Measurements from ENCODE around the gene EFNA5.

EFNA5 gene

GRCh38 chr5:107548477-107548876 is 122.3 kb downstream of the EFNA5 start:
- H3K9me3 ChIP-seq (ENCODE audit: control insufficient read depth, insufficient read depth, low read depth, low read length): no peaks in the 10 kb centered on the region
- H3K4me3 ChIP-seq (ENCODE audit: low read depth, low read length): no peak overlapping the region
- no peak overlapping the region for H3K27ac ChIP-seq (ENCODE audit: extremely low read depth, low read depth, low read length)
- H3K36me3 ChIP-seq (ENCODE audit: control insufficient read depth in 2 of 2, insufficient read depth in 1 of 2, low read length in 2 of 2): no peaks in the 10 kb centered on the region
- CTCF ChIA-PET: no interaction called here
- no peak for TF ChIP-seq OSR2 (tag by site-specific recombination; IDR thresholded peaks at IDR 0.05)
- no peak for TF ChIP-seq ZNF433 (tag by site-specific recombination; IDR thresholded peaks at IDR 0.05; ENCODE audit: low read depth)
- no peak for TF ChIP-seq SP2 (tag by site-specific recombination; IDR thresholded peaks at IDR 0.05)
- TF ChIP-seq ZSCAN30 (tag by site-specific recombination; IDR thresholded peaks at IDR 0.05): no peak
- TF ChIP-seq YY2 (tag by site-specific recombination; IDR thresholded peaks at IDR 0.05): no peak
- no peak for TF ChIP-seq SCRT1 (tag by site-specific recombination; IDR thresholded peaks at IDR 0.05; ENCODE audit: borderline replicate concordance)
- TF ChIP-seq ZNF366 (tag by site-specific recombination; conservative IDR thresholded peaks at IDR 0.05): no peak
- POLR2A ChIA-PET: no interaction called here
- peaks cover 15% of the 10 kb centered on the region for H3K4me1 ChIP-seq (ENCODE audit: control insufficient read depth, insufficient read depth, low read length)

- H3K4me3 ChIP-seq (ENCODE audit: low read depth, low read length): no peak overlapping the region
- TF ChIP-seq ZNF704 (tag by site-specific recombination; IDR thresholded peaks at IDR 0.05): no peak
- TF ChIP-seq ZNF362 (tag by site-specific recombination; IDR thresholded peaks at IDR 0.05): no peak
- TF ChIP-seq ZNF548 (tag by site-specific recombination; IDR thresholded peaks at IDR 0.05): no peak
- no peak for TF ChIP-seq ZSCAN4 (tag by site-specific recombination; IDR thresholded peaks at IDR 0.05)
- ChIA-PET POLR2A (no interaction called here), CTCF (interaction anchor here (0.6 to 1.3 kb wide), 3 partner anchors 8 to 548 kb away, joined by 3 to 4 read pairs (median 4); no protein-coding TSS in a partner anchor)
- no peak overlapping the region for H3K27ac ChIP-seq (ENCODE audit: extremely low read depth, low read depth, low read length)
- peaks cover 20% of the 10 kb centered on the region for H3K4me1 ChIP-seq (ENCODE audit: control insufficient read depth, insufficient read depth, low read length)
- no peaks in the 10 kb centered on the region for H3K36me3 ChIP-seq (ENCODE audit: control insufficient read depth in 2 of 2, insufficient read depth in 1 of 2, low read length in 2 of 2)
- H3K9me3 ChIP-seq (ENCODE audit: control insufficient read depth, insufficient read depth, low read depth, low read length): no peaks in the 10 kb centered on the region
Measured at GRCh38 chr5:107546719-107547118, 124.0 kb downstream of the EFNA5 start.

- TF ChIP-seq YY2 (tag by site-specific recombination; IDR thresholded peaks at IDR 0.05) (no peak), ZNF664 (tag by site-specific recombination; IDR thresholded peaks at IDR 0.05) (no peak), SALL2 (tag by site-specific recombination; IDR thresholded peaks at IDR 0.05; ENCODE audit: borderline replicate concordance) (no peak)
- H3K9me3 ChIP-seq (ENCODE audit: control insufficient read depth, insufficient read depth, low read depth, low read length): no peaks in the 10 kb centered on the region
- no peaks in the 10 kb centered on the region for H3K36me3 ChIP-seq (ENCODE audit: control insufficient read depth in 2 of 2, insufficient read depth in 1 of 2, low read length in 2 of 2)
- ChIA-PET POLR2A (no interaction called here), CTCF (interaction anchor here (1.0 to 2.0 kb wide), 2 partner anchors 26 to 169 kb away, joined by 3 to 8 read pairs; no protein-coding TSS in a partner anchor)
- peaks cover 24% of the 10 kb centered on the region for H3K4me1 ChIP-seq (ENCODE audit: control insufficient read depth, insufficient read depth, low read length)
- no peak overlapping the region for H3K27ac ChIP-seq (ENCODE audit: extremely low read depth, low read depth, low read length)
- no peak overlapping the region for H3K4me3 ChIP-seq (ENCODE audit: low read depth, low read length)
Measured at GRCh38 chr5:107545486-107545885, 125.3 kb downstream of the EFNA5 start.

GRCh38 chr5:107544967-107545366 is 125.8 kb downstream of the EFNA5 start:
- ChIA-PET POLR2A (no interaction called here), CTCF (interaction anchor here (2.0 kb wide), 1 partner anchor 27 kb away, joined by 8 read pairs; no protein-coding TSS in a partner anchor)
- H3K36me3 ChIP-seq (ENCODE audit: control insufficient read depth in 2 of 2, insufficient read depth in 1 of 2, low read length in 2 of 2): no peaks in the 10 kb centered on the region
- H3K9me3 ChIP-seq (ENCODE audit: control insufficient read depth, insufficient read depth, low read depth, low read length): no peaks in the 10 kb centered on the region
- H3K4me3 ChIP-seq (ENCODE audit: low read depth, low read length): no peak overlapping the region
- H3K27ac ChIP-seq (ENCODE audit: extremely low read depth, low read depth, low read length): no peak overlapping the region
- H3K4me1 ChIP-seq (ENCODE audit: control insufficient read depth, insufficient read depth, low read length): peaks cover 26% of the 10 kb centered on the region
- TF ChIP-seq ZNF169 (tag by site-specific recombination; IDR thresholded peaks at IDR 0.05) (no peak), ZNF423 (tag by site-specific recombination; IDR thresholded peaks at IDR 0.05) (no peak), ZNF433 (tag by site-specific recombination; IDR thresholded peaks at IDR 0.05; ENCODE audit: low read depth) (no peak), ZNF529 (tag by site-specific recombination; IDR thresholded peaks at IDR 0.05; ENCODE audit: insufficient replicate concordance) (no peak), ZNF398 (tag by site-specific recombination; IDR thresholded peaks at IDR 0.05) (no peak), ZNF157 (tag by site-specific recombination; IDR thresholded peaks at IDR 0.05) (no peak)

Data from HEK293 (cell line).